ENCODE measurements around the gene ADGRF3. TPM values are rescaled to one million over a fixed set of nuclear protein-coding genes. Genes with fewer than 3 reads are reported as not detected.

ADGRF3 gene
- total and polyA plus RNA-seq, 9 of the 15 experiments (the other 6 are each of a cell fraction or from before 2014, with no cell fraction given): 0.04 to 0.54 (median 0.16) TPM; not detected in 2

- TF ChIP-seq, protein P1, sequence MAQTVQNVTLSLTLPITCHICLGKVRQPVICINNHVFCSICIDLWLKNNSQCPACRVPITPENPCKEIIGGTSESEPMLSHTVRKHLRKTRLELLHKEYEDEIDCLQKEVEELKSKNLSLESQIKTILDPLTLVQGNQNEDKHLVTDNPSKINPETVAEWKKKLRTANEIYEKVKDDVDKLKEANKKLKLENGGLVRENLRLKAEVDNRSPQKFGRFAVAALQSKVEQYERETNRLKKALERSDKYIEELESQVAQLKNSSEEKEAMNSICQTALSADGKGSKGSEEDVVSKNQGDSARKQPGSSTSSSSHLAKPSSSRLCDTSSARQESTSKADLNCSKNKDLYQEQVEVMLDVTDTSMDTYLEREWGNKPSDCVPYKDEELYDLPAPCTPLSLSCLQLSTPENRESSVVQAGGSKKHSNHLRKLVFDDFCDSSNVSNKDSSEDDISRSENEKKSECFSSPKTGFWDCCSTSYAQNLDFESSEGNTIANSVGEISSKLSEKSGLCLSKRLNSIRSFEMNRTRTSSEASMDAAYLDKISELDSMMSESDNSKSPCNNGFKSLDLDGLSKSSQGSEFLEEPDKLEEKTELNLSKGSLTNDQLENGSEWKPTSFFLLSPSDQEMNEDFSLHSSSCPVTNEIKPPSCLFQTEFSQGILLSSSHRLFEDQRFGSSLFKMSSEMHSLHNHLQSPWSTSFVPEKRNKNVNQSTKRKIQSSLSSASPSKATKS (CRISPR knock-in tag; IDR thresholded peaks at IDR 0.05): no peak
- TF ChIP-seq ZSCAN29 (IDR thresholded peaks at IDR 0.05) (no peak), ZNF644 (tag; IDR thresholded peaks at IDR 0.05; ENCODE audit: low read depth) (no peak), ZNF518B (CRISPR knock-in tag; IDR thresholded peaks at IDR 0.05) (no peak), PTRF (tag; IDR thresholded peaks at IDR 0.05) (no peak), RAD21 (CRISPR knock-in tag; conservative IDR thresholded peaks at IDR 0.05 in 1 of 2, IDR thresholded peaks at IDR 0.05 in 1 of 2) (peak; percentile 82 to 87), RFX7 (CRISPR knock-in tag; IDR thresholded peaks at IDR 0.05) (no peak), JUN (IDR thresholded peaks at IDR 0.05; ENCODE audit: borderline replicate concordance, low read depth, low read length) (no peak), JUN (CRISPR knock-in tag; IDR thresholded peaks at IDR 0.05; ENCODE audit: borderline replicate concordance) (no peak), CREB1 (IDR thresholded peaks at IDR 0.05) (no peak), CREB1 (CRISPR knock-in tag; IDR thresholded peaks at IDR 0.05) (no peak), PHB (CRISPR knock-in tag; IDR thresholded peaks at IDR 0.05) (no peak), KLF13 (tag; IDR thresholded peaks at IDR 0.05; ENCODE audit: borderline replicate concordance, low read depth) (no peak), EP400 (IDR thresholded peaks at IDR 0.05) (no peak), BCOR (IDR thresholded peaks at IDR 0.05) (no peak), CEBPB (tag; IDR thresholded peaks at IDR 0.05) (peak; percentile 54; the same call in 1 of the 2 replicates)
- TF ChIP-seq, protein P2, sequence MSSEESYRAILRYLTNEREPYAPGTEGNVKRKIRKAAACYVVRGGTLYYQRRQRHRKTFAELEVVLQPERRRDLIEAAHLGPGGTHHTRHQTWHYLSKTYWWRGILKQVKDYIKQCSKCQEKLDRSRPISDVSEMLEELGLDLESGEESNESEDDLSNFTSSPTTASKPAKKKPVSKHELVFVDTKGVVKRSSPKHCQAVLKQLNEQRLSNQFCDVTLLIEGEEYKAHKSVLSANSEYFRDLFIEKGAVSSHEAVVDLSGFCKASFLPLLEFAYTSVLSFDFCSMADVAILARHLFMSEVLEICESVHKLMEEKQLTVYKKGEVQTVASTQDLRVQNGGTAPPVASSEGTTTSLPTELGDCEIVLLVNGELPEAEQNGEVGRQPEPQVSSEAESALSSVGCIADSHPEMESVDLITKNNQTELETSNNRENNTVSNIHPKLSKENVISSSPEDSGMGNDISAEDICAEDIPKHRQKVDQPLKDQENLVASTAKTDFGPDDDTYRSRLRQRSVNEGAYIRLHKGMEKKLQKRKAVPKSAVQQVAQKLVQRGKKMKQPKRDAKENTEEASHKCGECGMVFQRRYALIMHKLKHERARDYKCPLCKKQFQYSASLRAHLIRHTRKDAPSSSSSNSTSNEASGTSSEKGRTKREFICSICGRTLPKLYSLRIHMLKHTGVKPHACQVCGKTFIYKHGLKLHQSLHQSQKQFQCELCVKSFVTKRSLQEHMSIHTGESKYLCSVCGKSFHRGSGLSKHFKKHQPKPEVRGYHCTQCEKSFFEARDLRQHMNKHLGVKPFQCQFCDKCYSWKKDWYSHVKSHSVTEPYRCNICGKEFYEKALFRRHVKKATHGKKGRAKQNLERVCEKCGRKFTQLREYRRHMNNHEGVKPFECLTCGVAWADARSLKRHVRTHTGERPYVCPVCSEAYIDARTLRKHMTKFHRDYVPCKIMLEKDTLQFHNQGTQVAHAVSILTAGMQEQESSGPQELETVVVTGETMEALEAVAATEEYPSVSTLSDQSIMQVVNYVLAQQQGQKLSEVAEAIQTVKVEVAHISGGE (CRISPR knock-in tag; IDR thresholded peaks at IDR 0.05): no peak
- TF ChIP-seq, protein P3, sequence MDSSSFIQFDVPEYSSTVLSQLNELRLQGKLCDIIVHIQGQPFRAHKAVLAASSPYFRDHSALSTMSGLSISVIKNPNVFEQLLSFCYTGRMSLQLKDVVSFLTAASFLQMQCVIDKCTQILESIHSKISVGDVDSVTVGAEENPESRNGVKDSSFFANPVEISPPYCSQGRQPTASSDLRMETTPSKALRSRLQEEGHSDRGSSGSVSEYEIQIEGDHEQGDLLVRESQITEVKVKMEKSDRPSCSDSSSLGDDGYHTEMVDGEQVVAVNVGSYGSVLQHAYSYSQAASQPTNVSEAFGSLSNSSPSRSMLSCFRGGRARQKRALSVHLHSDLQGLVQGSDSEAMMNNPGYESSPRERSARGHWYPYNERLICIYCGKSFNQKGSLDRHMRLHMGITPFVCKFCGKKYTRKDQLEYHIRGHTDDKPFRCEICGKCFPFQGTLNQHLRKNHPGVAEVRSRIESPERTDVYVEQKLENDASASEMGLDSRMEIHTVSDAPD (CRISPR knock-in tag; IDR thresholded peaks at IDR 0.05): no peak
- TF ChIP-seq, protein P4, sequence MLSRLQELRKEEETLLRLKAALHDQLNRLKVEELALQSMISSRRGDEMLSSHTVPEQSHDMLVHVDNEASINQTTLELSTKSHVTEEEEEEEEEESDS (CRISPR knock-in tag; IDR thresholded peaks at IDR 0.05): no peak
Observed at GRCh38 chr2:26330114-26330549, 16.5 kb downstream of the ADGRF3 start (continued).
